HG03280 (cell line): ENCODE results near the gene TTC39A.
"Not testable (repeated sequence)": the region's sequence is repeated elsewhere in the genome, so short reads cannot be mapped to it uniquely, and the experiment has no call there.

ENCODE experiments used
- ATAC-seq: cut with Tn5 transposase; IDR thresholded peaks from one replicate; pipeline ENCODE4 v1.9.1; 2021; ENCODE audit warnings: mild to moderate bottlenecking, moderate library complexity; ENCODE audit not compliant: unreplicated experiment

The TTC39A gene

DNA sequence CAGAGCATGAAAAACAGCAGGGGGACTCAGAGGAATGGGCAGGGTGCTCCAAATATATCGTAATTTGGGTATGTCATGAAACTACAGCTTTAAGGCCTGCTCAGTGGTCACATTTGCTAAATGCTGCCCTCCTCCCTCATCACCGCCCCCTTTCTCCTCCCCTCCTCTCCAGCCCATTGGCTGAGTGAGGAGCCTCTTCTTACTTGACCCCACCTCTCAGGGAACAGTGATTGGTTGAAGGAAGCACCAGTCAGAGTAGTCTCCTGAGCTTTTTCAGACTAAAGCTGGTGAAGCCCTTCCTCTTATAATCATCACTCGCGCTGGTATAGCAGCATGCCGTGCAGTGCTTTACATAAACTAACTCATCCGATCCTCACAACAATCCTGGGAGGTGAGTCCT is 10.0 kb upstream of the TTC39A start:
- no peak for ATAC-seq

- no peak for ATAC-seq
Observed at GRCh38 chr1:51336711-51337110, 6.3 kb upstream of the TTC39A start.

- ATAC-seq, result no peak
Observed at GRCh38 chr1:51336004-51336403, 5.6 kb upstream of the TTC39A start.

GRCh38 chr1:51331206-51332100 is 1.1 kb upstream of the TTC39A start:
- no peak for ATAC-seq

- ATAC-seq, result no peak
Observed at GRCh38 chr1:51329443-51330325, 678 bp downstream of the TTC39A start.

DNA sequence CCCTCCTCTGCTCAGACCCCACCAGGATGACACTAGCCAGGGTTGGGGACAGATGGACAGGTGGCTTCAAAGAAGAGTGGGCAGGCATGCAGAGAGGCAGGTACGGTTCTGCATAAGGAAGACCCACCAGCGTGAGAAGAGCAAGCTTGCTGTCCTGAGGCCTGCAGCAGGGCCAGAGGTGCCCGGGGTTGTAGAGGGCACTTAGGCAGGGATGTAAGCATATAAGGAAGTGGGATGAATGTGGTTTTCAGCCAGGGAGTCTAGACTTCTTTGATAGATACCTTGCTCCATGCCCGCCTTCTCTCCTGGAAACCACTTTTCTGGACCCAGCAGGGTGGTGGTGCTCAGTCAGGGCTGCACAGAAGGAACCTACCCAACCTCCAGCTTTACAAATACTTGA is 1.4 kb downstream of the TTC39A start:
- ATAC-seq, result no peak

- ATAC-seq, result no peak
Observed at GRCh38 chr1:51328279-51328678, 2.1 kb downstream of the TTC39A start.

DNA sequence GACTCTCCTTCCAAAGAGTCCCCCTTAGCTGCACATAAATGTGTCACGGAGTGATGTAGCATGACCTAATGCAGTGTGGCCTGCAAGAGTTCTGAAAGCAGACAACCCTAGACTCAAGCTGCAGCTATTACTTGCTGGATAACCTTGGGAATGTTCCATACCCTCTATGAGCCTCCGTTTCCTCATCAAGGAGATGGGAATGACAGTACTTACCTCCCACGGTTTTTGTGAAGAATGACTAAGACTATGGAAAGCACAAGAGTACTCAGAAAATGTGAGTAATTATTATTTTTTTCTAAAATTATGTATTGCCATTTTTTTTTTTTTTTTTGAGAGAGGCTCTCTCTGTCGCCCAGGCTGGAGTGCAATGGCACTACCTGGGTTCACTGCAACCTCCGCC is 3.0 kb downstream of the TTC39A start:
- ATAC-seq, result no peak

DNA sequence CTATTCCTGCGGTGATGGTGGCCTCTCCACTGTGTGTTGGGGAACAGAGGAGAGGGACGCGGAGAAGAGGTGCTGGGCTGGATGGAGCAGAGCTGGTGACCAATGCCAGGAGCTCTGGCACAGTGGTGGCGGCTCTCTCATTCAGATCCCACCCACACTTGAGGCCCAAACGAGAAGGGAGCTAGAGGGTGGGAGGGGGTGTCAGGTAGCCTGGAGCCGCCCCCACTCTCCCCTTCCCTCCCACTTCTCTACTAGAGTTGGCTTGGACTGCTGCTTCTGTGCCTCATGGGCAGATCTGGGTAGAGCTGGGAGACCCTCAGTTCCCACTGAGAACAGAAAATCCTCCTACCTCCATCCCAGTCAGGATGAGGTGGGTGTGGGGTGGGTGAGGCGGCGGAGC is 3.5 kb downstream of the TTC39A start:
- ATAC-seq, result no peak

DNA sequence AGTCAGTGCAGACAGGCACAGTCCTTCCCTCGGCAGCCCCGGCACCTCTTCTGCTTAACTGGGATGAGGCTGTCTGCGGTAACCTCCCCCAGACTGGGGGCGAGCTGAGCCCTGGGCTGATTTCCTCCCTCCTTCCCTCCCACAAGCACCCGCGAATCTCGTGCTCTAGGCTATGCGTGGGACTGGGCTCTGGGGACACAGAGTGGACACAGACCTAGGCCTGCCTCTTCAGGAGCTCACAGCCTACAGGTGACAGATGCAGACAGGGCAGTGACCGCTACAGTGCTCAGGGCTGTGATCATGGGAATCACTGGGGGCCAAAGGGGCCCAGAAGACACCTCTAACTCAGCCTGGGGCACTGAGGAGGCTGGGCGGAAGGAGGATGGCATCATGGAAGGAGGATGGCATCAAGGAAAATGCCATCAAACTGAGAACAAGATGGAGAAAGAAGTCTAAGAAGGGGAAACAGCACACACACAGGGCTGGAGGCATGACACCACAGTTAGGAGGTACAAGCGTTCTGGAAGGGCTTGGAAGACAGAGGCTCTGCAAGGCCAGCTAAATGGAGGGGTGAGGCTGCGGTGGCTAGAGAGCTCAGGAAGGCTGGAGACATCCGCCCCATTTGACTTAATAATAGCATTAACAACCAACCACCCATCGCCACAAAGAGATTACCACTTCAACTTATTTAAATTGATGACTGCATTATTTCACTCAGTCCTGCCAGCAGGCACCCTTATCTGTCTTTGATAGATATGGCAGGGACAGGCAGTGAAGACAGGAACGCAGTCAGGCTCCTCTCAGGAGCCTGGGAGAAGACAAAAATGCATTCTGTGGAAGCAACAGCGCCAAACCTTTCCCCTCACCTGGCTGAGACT is 4.2 kb downstream of the TTC39A start:
- ATAC-seq, result no peak

- ATAC-seq, result no peak
Observed at GRCh38 chr1:51325391-51325790, 5.0 kb downstream of the TTC39A start.

GRCh38 chr1:51325011-51325385 is 5.4 kb downstream of the TTC39A start:
- ATAC-seq, result not testable (repeated sequence)

DNA sequence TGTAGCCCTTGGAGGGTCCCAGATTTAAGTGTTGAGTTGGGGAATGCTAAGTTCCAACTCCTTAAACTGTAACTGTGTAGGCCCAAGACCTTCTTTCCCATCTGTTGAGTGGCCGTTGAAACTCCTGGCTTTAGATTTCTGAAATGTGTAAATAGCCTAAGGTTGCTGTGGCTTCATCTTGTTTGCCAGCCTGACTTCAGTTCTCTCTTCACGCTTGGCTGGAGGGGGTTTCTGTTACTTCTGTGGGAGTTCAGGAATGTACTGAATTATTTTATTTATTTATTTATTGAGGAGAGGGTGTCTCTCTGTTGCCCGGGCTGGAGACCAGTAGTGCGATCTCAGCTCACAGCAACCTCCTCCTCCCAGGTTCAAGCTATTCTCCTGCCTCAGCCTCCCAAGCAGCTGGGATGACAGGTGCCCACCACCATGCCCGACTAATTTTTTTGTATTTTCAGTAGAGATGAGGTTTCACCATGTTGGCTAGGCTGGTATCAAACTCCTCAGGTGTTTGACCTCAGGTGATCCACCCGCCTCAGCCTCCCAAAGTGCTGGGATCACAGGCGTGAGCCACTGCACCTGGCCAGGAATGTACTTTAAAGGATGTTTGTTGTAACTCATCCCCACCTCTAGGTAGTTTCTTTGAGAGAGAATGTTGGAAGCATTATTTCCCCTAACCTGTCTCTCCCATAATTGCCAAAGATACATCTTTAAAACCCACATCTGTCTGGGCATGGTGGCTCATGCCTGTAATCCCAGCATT is 5.9 kb downstream of the TTC39A start:
- ATAC-seq, result no peak

- ATAC-seq, result no peak
Observed at GRCh38 chr1:51323778-51324177, 6.6 kb downstream of the TTC39A start.

- no peak for ATAC-seq
Observed at GRCh38 chr1:51322417-51323101, 7.8 kb downstream of the TTC39A start.

DNA sequence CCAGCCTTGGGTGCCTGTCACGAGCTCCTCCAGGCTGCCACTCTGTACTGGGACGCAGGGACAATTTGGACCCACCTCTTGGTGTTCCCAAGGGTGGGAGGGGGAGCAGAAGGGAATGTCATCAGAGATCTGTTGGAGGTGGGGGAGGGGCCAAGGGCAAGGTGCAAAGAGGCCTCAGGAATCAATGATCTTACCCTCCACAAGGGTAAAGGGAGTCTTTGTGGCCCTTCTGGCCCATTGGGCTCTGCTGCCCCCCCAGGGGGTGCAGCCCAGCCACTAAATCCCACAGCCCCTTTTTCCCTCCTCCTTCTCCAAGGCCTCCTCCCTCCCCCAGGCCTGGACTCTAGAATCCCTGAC is 8.5 kb downstream of the TTC39A start:
- no peak for ATAC-seq

DNA sequence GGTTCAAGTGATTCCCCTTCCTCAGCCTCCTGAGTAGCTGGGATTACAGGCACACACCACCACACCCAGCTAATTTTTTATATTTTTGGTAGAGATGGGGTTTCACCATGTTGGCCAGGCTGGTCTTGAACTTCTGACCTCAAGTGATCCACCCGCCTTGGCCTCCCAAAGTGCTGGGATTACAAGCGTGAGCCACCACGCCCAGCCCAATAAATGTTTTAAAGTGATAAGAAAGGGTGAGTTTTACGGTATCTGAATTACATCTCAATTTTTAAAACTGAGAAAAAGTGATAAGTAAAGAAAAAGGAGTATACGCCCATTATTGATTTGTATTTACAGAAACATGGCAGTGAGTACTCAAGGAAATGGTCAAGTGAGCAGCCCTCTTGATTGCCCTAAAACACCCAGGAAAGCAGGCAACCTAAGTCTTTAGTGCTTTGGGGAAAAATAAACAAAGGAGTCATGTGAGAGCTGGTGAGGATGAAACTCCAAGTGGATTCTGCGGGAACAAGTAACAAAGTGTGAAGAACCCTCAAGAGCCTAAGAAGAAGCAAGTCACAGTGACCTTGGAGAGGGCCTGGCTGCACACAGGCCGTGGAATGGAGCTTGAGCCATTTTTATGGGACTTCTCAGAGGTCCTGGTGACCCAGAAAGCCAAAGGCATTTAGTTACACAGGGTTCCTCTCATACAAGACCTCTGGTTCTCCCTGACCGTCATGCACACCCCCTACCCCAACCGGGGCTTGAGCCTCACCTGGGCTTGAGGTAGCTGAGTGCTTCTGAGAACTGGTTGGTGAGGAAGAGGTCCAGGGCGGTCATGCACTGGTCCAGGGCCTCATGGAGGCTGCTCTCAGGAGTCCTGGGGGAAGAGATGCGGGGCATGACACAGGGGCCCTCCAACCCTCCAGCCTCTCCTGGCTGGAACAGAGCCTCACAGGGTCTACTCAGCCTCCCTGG is 9.1 kb downstream of the TTC39A start:
- ATAC-seq, result no peak

- no peak for ATAC-seq
Observed at GRCh38 chr1:51317798-51318197, 12.6 kb downstream of the TTC39A start.

DNA sequence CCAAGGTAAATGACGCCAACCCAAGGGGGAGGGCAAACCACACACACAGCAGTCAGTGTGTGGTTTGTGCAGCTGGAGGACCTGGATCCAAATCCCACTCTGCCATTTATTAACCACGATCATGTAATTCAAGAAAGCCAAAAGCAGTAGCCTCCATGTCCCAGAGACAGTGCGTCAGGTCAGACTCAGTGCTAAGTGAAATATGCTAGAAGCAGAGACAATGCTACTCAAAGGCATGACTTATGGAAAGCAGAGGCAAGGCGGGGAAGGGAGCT is 13.6 kb downstream of the TTC39A start:
- no peak for ATAC-seq
